Right ventricle myocardium superior (tissue), 1 donor: ENCODE measurements around the gene RAB22A. TPM values are rescaled to one million over a fixed set of nuclear protein-coding genes. Genes with fewer than 3 reads are reported as not detected.
A peak's percentile ranks its signal among the peaks of the same experiment; 100 is the strongest.

Experiments used
- ATAC-seq: fragments of 200-7000 bp; cut with Tn5 transposase; one replicate; pipeline ENCODE4 v1.9.1; 2020; ENCODE audit warnings: mild to moderate bottlenecking; ENCODE audit not compliant: poor library complexity
- DNase-seq: peaks from one replicate; pipeline ENCODE4 v3.0.0-alpha.2; 2020
- intact Hi-C: fragments of 100-400 bp; cut with DNase I; formaldehyde crosslinking; loops from one replicate; pipeline ENCODE4 v1.11.2; 2022
- total RNA-seq: library from RNA; stranded (reverse); fragmentation: NEBNext Ultra II Directional; extraction: Animal tissue kit (Norgen Biotek cat#: 25700); gene quantifications from one replicate; pipeline ENCODE4 v1.2.1, GENCODE V29; 2021
- donor health status: DM: no; HTN: yes; CAD: no; lungs with severe emphysema.

The RAB22A gene
- total RNA-seq, 1 donor from 2014 or later = 5.8 TPM

GRCh38 chr20:58296051-58296837 is 13.3 kb upstream of the RAB22A start:
- DNase-seq = no peak
- no peak for ATAC-seq
- intact Hi-C loops = no loop called here

GRCh38 chr20:58297394-58297793 is 12.1 kb upstream of the RAB22A start:
- DNase-seq = no peak
- intact Hi-C loops = no loop called here
- ATAC-seq = no peak

- intact Hi-C loops = no loop called here
- DNase-seq (no peak), ATAC-seq (no peak)
These were observed 9.2 kb upstream of the RAB22A start for GRCh38 chr20:58300321-58300720.

- ATAC-seq = no peak
- no peak for DNase-seq
- intact Hi-C loops = no loop called here
These were observed 6.0 kb upstream of the RAB22A start for GRCh38 chr20:58303547-58303946.

GRCh38 chr20:58305061-58305460 is 4.5 kb upstream of the RAB22A start:
- intact Hi-C loops = no loop called here
- ATAC-seq (no peak), DNase-seq (no peak)

- DNase-seq (peak; percentile 49), ATAC-seq (no peak)
- intact Hi-C loops = no loop called here
These were observed 2.9 kb upstream of the RAB22A start for GRCh38 chr20:58306421-58307261.

GRCh38 chr20:58307270-58307669 is 2.2 kb upstream of the RAB22A start:
- intact Hi-C loops = no loop called here
- no peak for DNase-seq
- ATAC-seq = no peak

GRCh38 chr20:58308290-58308679 is 1.2 kb upstream of the RAB22A start:
- intact Hi-C loops = no loop called here
- ATAC-seq (no peak), DNase-seq (no peak)

- intact Hi-C loops = no loop called here
- peak; percentile 80 for DNase-seq
- ATAC-seq = peak; percentile 93
These were observed 611 bp upstream of the RAB22A start for GRCh38 chr20:58308680-58309527.

- no peak for ATAC-seq
- intact Hi-C loops = loop anchor here (10.0 kb wide), 1 partner anchor 74 kb away; the partner anchor contains the start of gene VAPB
- DNase-seq = no peak
These were observed 822 bp downstream of the RAB22A start for GRCh38 chr20:58310291-58310782.

- ATAC-seq = no peak
- intact Hi-C loops = loop anchor here (10.0 kb wide), 1 partner anchor 72 kb away; the partner anchor contains the start of gene VAPB
- DNase-seq = no peak
These were observed 3.3 kb downstream of the RAB22A start for GRCh38 chr20:58312836-58313235.

- intact Hi-C loops = loop anchor here (10.0 kb wide), 1 partner anchor 71 kb away; the partner anchor contains the start of gene VAPB
- DNase-seq (no peak), ATAC-seq (no peak)
These were observed 3.9 kb downstream of the RAB22A start for GRCh38 chr20:58313396-58313795.

GRCh38 chr20:58321205-58321604 is 11.7 kb downstream of the RAB22A start:
- intact Hi-C loops = loop anchor here (5.0 kb wide), 1 partner anchor 121 kb away; no protein-coding TSS in a partner anchor
- DNase-seq (no peak), ATAC-seq (no peak)

GRCh38 chr20:58322083-58322482 is 12.6 kb downstream of the RAB22A start:
- DNase-seq = no peak
- intact Hi-C loops = loop anchor here (5.0 kb wide), 1 partner anchor 120 kb away; no protein-coding TSS in a partner anchor
- ATAC-seq = no peak

GRCh38 chr20:58325912-58326311 is 16.4 kb downstream of the RAB22A start:
- DNase-seq (no peak), ATAC-seq (no peak)
- intact Hi-C loops = no loop called here

- peak; percentile 46 for DNase-seq
- intact Hi-C loops = no loop called here
- peak; percentile 79 for ATAC-seq
These were observed 17.7 kb downstream of the RAB22A start for GRCh38 chr20:58327211-58327610.

- DNase-seq (no peak), ATAC-seq (no peak)
- intact Hi-C loops = no loop called here
These were observed 19.3 kb downstream of the RAB22A start for GRCh38 chr20:58328836-58329235.

- no peak for ATAC-seq
- intact Hi-C loops = no loop called here
- DNase-seq = no peak
These were observed 20.2 kb downstream of the RAB22A start for GRCh38 chr20:58329711-58330110.

GRCh38 chr20:58330249-58330648 is 20.7 kb downstream of the RAB22A start:
- intact Hi-C loops = no loop called here
- ATAC-seq (no peak), DNase-seq (no peak)
